H1 (cell line): ENCODE data around the gene ZNF646. TPM values are rescaled to one million over a fixed set of nuclear protein-coding genes. Genes with fewer than 3 reads are reported as not detected.

Experiments used
- CTCF ChIA-PET: fragments of 300-600 bp; sonication (Branson Sonifier 250); formaldehyde crosslinking; loops from one replicate; lab custom pipeline; 2021; ENCODE audit not compliant: partially characterized antibody; lab: Charles Lee
- POLR2A ChIA-PET: fragments of 300-600 bp; sonication (Branson Sonifier 250); formaldehyde crosslinking; loops from one replicate; lab custom pipeline; 2021; ENCODE audit warnings: inconsistent platforms; ENCODE audit not compliant: partially characterized antibody; lab: Charles Lee
- DNase-seq, 2 experiments: peaks; one replicate each; pipeline versions ENCODE4 v3.0.0 to v3.0.0-alpha.2; 2010 to 2022; ENCODE audit warnings: low spot score in 2 of 2, low read depth in 1 of 2, mixed read lengths in 1 of 2
- FAIRE-seq: peaks from 2 replicates; lab custom pipeline; 2011; peaks lifted over from hg19 to GRCh38; lab: Jason Lieb, UNC
- H2AFZ ChIP-seq: 2 replicates; pipeline ENCODE4 v1.8.1; 2012; ENCODE audit warnings: low read length, inconsistent platforms
- H2AK5ac ChIP-seq: 2 replicates; pipeline ENCODE4 v1.6.1; 2013; ENCODE audit warnings: low read depth, low read length
- H2BK120ac ChIP-seq: replicated peaks from 2 replicates; pipeline ENCODE3; 2013; ENCODE audit warnings: low read depth, low read length, inconsistent platforms
- H2BK12ac ChIP-seq: 2 replicates; pipeline ENCODE4 v1.6.1; 2013; ENCODE audit warnings: low read depth, low read length
- H2BK15ac ChIP-seq: 2 replicates; pipeline ENCODE4 v1.6.1; 2013; ENCODE audit warnings: low read length
- H2BK20ac ChIP-seq: 2 replicates; pipeline ENCODE4 v1.6.1; 2013; ENCODE audit warnings: low read length
- H2BK5ac ChIP-seq: 2 replicates; pipeline ENCODE4 v1.6.1; 2013; ENCODE audit warnings: low read depth, low read length
- H3K14ac ChIP-seq: 2 replicates; pipeline ENCODE4 v1.6.1; 2013; ENCODE audit warnings: inconsistent platforms; ENCODE audit not compliant: insufficient read length
- H3K18ac ChIP-seq: 2 replicates; pipeline ENCODE4 v1.6.1; 2013; ENCODE audit warnings: low read length; ENCODE audit errors: extremely low read depth
- H3K23ac ChIP-seq: 2 replicates; pipeline ENCODE4 v1.6.1; 2013; ENCODE audit warnings: inconsistent platforms; ENCODE audit not compliant: insufficient read length
- H3K23me2 ChIP-seq: 2 replicates; pipeline ENCODE4 v1.6.1; 2013; ENCODE audit warnings: low read depth, low read length
- H3K27ac ChIP-seq: 2 replicates; pipeline ENCODE4 v1.6.1; 2011; ENCODE audit warnings: low read depth, low read length, inconsistent platforms
- H3K27me3 ChIP-seq, 4 experiments: replicated peaks in 1 of 4; 1 replicate in 1 of 4; 2 replicates in 3 of 4; pipeline versions ENCODE4 v1.6.1 to v1.8.1; 2011 to 2013; ENCODE audit warnings: low read length in 3 of 4, mild to moderate bottlenecking in 3 of 4, inconsistent platforms in 2 of 4, mixed read lengths in 2 of 4, moderate library complexity in 1 of 4; ENCODE audit not compliant: control insufficient read depth in 3 of 4, insufficient read depth in 3 of 4; ENCODE audit errors: extremely low read depth in 1 of 4
- H3K36me3 ChIP-seq, 4 experiments: 2 replicates each; pipeline versions ENCODE4 v1.6.1 to v1.8.1; 2011 to 2013; ENCODE audit warnings: mild to moderate bottlenecking in 4 of 4, low read length in 3 of 4, moderate library complexity in 2 of 4, control low read depth in 1 of 4, inconsistent platforms in 1 of 4; ENCODE audit not compliant: insufficient read depth in 4 of 4, control insufficient read depth in 2 of 4
- H3K4ac ChIP-seq: replicated peaks from 2 replicates; pipeline ENCODE3; 2013; ENCODE audit warnings: low read length, low read depth, mixed read lengths, inconsistent platforms; ENCODE audit not compliant: insufficient read length
- H3K4me1 ChIP-seq, 4 experiments: replicated peaks in 1 of 4; 1 replicate in 1 of 4; 2 replicates in 3 of 4; pipeline versions ENCODE4 v1.6.1 to v1.8.1; 2011 to 2013; ENCODE audit warnings: low read length in 3 of 4, inconsistent platforms in 2 of 4, mixed read lengths in 1 of 4; ENCODE audit not compliant: insufficient read depth in 4 of 4, control insufficient read depth in 3 of 4
- H3K4me2 ChIP-seq, 2 experiments: 2 replicates each; pipeline versions ENCODE4 v1.6.1 to v1.8.1; 2011 to 2013; ENCODE audit warnings: low read depth in 2 of 2, low read length in 2 of 2, control low read depth in 1 of 2, inconsistent platforms in 1 of 2, mild to moderate bottlenecking in 1 of 2; ENCODE audit not compliant: insufficient read depth in 1 of 2
- H3K4me3 ChIP-seq, 4 experiments: fragments of 200-600, 300-600 bp in 1 of 4; sonication (generic), shearing (Covaris generic), sonication (Bioruptor Twin) in 1 of 4; 2 replicates each; pipeline versions ENCODE4 v1.5.1 to v1.8.1; 2011 to 2016; ENCODE audit warnings: low read length in 4 of 4, low read depth in 3 of 4, control low read depth in 2 of 4, inconsistent platforms in 2 of 4, mild to moderate bottlenecking in 2 of 4, mixed read lengths in 1 of 4, moderate library complexity in 1 of 4; ENCODE audit not compliant: insufficient read depth in 2 of 4; ENCODE audit errors: extremely low read depth in 1 of 4
- H3K56ac ChIP-seq: replicated peaks from 2 replicates; pipeline ENCODE3; 2013; ENCODE audit warnings: low read depth, mild to moderate bottlenecking, mixed read lengths, low read length, inconsistent platforms; ENCODE audit not compliant: insufficient read length
- H3K79me1 ChIP-seq: 2 replicates; pipeline ENCODE4 v1.6.1; 2013; ENCODE audit warnings: low read depth, low read length, control low read depth
- H3K79me2 ChIP-seq, 2 experiments: 2 replicates each; pipeline versions ENCODE4 v1.6.1 to v1.8.1; 2012 to 2013; ENCODE audit warnings: low read length in 2 of 2, mild to moderate bottlenecking in 2 of 2, inconsistent platforms in 1 of 2; ENCODE audit not compliant: insufficient read depth in 2 of 2, control insufficient read depth in 1 of 2
- H3K9ac ChIP-seq, 4 experiments: replicated peaks in 1 of 4; 1 replicate in 1 of 4; 2 replicates in 3 of 4; pipeline versions ENCODE4 v1.6.1 to v1.8.1; 2011 to 2013; ENCODE audit warnings: low read depth in 3 of 4, low read length in 3 of 4, control low read depth in 2 of 4, mild to moderate bottlenecking in 2 of 4, moderate library complexity in 2 of 4, inconsistent platforms in 1 of 4; ENCODE audit errors: extremely low read depth in 1 of 4
- H3K9me3 ChIP-seq, 2 experiments: 2 replicates each; pipeline versions ENCODE4 v1.6.1 to v1.8.1; 2012 to 2013; ENCODE audit warnings: mild to moderate bottlenecking in 2 of 2, moderate library complexity in 2 of 2, control low read depth in 1 of 2, inconsistent platforms in 1 of 2, low read depth in 1 of 2, low read length in 1 of 2, mixed read lengths in 1 of 2; ENCODE audit not compliant: insufficient read depth in 2 of 2
- H4K20me1 ChIP-seq, 2 experiments: replicated peaks in 1 of 2; 2 replicates each; pipeline versions ENCODE3 to v1.8.1; 2011 to 2013; ENCODE audit warnings: inconsistent platforms in 2 of 2, low read length in 2 of 2, mild to moderate bottlenecking in 1 of 2; ENCODE audit not compliant: insufficient read depth in 2 of 2, control insufficient read depth in 1 of 2
- H4K5ac ChIP-seq: 2 replicates; pipeline ENCODE4 v1.6.1; 2013; ENCODE audit warnings: low read length, low read depth, mixed read lengths, inconsistent platforms; ENCODE audit not compliant: insufficient read length
- H4K8ac ChIP-seq: 2 replicates; pipeline ENCODE4 v1.8.0; 2013; ENCODE audit warnings: mild to moderate bottlenecking, moderate library complexity, low read length, inconsistent platforms; ENCODE audit not compliant: insufficient read depth; ENCODE audit errors: extremely low read depth
- H4K91ac ChIP-seq: replicated peaks from 2 replicates; pipeline ENCODE3; 2013; ENCODE audit warnings: low read length, mixed read lengths, inconsistent platforms; ENCODE audit not compliant: insufficient read length
- GTF2F1 ChIP-seq: IDR thresholded peaks from 2 replicates; pipeline ENCODE4 v1.6.1; 2012; ENCODE audit warnings: low read depth, low read length, improper control_type of control experiment, borderline replicate concordance
- KDM4A ChIP-seq: IDR thresholded peaks from one replicate; pipeline ENCODE4 v1.7.1; 2012; ENCODE audit warnings: low read depth, mild to moderate bottlenecking, moderate library complexity, low read length, inconsistent platforms; ENCODE audit not compliant: severe bottlenecking
- MAFK ChIP-seq: IDR thresholded peaks from 2 replicates; pipeline ENCODE4 v1.6.1; 2012; ENCODE audit warnings: low read depth, mild to moderate bottlenecking, improper control_type of control experiment, low read length
- PHF8 ChIP-seq: fragments of 200-600 bp; sonication (generic); conservative IDR thresholded peaks from 2 replicates; pipeline ENCODE4 v1.7.1; 2012; ENCODE audit warnings: low read depth, mild to moderate bottlenecking, inconsistent platforms, low read length, moderate library complexity
- RBBP5 ChIP-seq: IDR thresholded peaks from 2 replicates; pipeline ENCODE4 v1.7.1; 2012; ENCODE audit warnings: low read depth, mild to moderate bottlenecking, inconsistent platforms, low read length, moderate library complexity, borderline replicate concordance
- RNF2 ChIP-seq: fragments of 200-900, 300-1000 bp; sonication (generic); IDR thresholded peaks from 2 replicates; pipeline ENCODE4 v1.7.1; 2016; ENCODE audit warnings: borderline replicate concordance, low read depth, mild to moderate bottlenecking, antibody characterized with exemption, low read length; ENCODE audit not compliant: poor library complexity, severe bottlenecking; ENCODE audit errors: missing control alignments
- SAP30 ChIP-seq: fragments of 300-600 bp; sonication (generic); IDR thresholded peaks from 2 replicates; pipeline ENCODE4 v1.7.1; 2012; ENCODE audit warnings: low read length, moderate library complexity, mild to moderate bottlenecking, inconsistent platforms; ENCODE audit not compliant: insufficient read depth, insufficient replicate concordance
- TAF1 ChIP-seq: IDR thresholded peaks from 2 replicates; pipeline ENCODE4 v1.6.1; 2011; ENCODE audit warnings: mild to moderate bottlenecking, low read depth, low read length
- TAF7 ChIP-seq: optimal IDR thresholded peaks from 2 replicates; pipeline ENCODE3; 2011; ENCODE audit warnings: low read depth, mild to moderate bottlenecking, inconsistent platforms, low read length, moderate library complexity, borderline replicate concordance
- TBP ChIP-seq: IDR thresholded peaks from 2 replicates; pipeline ENCODE4 v1.6.1; 2011; ENCODE audit warnings: low read depth, low read length, improper control_type of control experiment
- WGBS, 2 experiments: shearing (Covaris generic) in 1 of 2; methylation state at CpG; one replicate each; pipeline versions ENCODE4 v1.1.6 to v1.1.7; 2013 to 2015; ENCODE audit warnings: low lambda C conversion rate in 2 of 2, mixed read lengths in 2 of 2, inconsistent platforms in 1 of 2, low coverage in 1 of 2, missing lambda C conversion rate in 1 of 2; ENCODE audit not compliant: insufficient replicate concordance in 2 of 2, insufficient coverage in 1 of 2, insufficient read length in 1 of 2; ENCODE audit errors: extremely low coverage in 1 of 2, missing lambda C conversion rate in 1 of 2; 5-methylcytosine and 5-hydroxymethylcytosine counted together
- polyA plus RNA-seq, 7 experiments: library from polyadenylated mRNA; depleted of rRNA in 3 of 7; stranded (reverse) in 5 of 7; unstranded in 2 of 7; fragments of >200 nt in 5 of 7; fragments of 200-250 nt in 2 of 7; gene quantifications; 1 replicate in 5 of 7; 2 replicates in 1 of 7; 4 replicates in 1 of 7; pipeline versions ENCODE4 v1.2.1 to v1.2.3, GENCODE V29; 2011 to 2013; ENCODE audit warnings: missing spikeins in 2 of 7, mixed read lengths in 2 of 7
- total RNA-seq: library from RNA; stranded (reverse); fragmentation: NEBNext Ultra II Directional; extraction: Animal tissue kit (Norgen Biotek cat#: 25700); gene quantifications from 2 replicates; pipeline ENCODE4 v1.2.1, GENCODE V29; 2021

Gene ZNF646
- total and polyA plus RNA-seq, 2 of the 8 experiments (the other 6 are each of a cell fraction or from before 2014, with no cell fraction given): 6.5 to 25.0 TPM

DNA sequence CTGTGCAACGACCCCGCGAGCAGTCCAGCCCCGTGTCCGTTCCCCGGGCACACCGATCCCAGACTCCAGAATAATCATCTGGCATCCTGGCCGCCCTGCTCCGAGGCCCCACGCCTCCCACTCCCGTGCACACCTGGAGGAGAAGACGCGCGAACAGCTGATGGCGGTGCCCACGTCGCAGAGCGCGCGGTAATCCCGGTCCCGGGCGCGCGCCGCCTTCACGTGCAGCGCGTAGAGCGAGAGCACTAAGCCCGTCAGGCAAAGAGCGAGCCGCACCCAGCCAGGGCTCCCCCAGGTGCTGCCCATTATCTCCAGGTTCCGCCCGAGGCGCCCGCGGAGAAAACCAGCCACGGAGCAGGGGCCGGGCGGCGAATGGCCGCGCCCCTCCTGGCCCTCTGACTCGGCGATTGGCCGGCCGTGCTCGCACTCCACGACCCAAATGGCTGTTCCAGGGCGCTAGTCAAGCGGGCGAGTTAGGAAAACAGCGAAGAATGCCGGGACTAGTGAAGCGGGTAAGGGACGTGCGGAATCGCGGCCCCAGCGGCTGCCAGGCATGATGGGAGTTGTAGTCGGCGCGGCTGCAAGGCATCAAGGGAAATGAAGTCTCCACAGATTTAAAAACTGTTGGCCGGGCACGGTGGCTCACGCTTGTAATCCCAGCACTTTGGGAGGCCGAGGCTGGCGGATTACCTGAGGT is 20.4 kb downstream of the ZNF646 start, which contains the start of gene VKORC1:
VKORC1 (minus strand) TSS at position 374 of the 697 bp plus-strand sequence; CDS start at position 306, 68 bp downstream.
- Histone ChIP-seq H2BK12ac (peak within 1 kb of the TSS; percentile 75; the same call in 1 of the 2 replicates), H4K8ac (peak within 1 kb of the TSS; percentile 83), H3K18ac (peak within 1 kb of the TSS; percentile 87), H3K4me2 (peak within 1 kb of the TSS; percentile 85 to 91), H3K27me3 (no peaks in the 10 kb centered on the region), H3K14ac (peak within 1 kb of the TSS; percentile 91), H2AFZ (peak within 1 kb of the TSS; percentile 54), H3K4ac (peak within 1 kb of the TSS; percentile 3), H2BK20ac (peak within 1 kb of the TSS; percentile 80; the same call in 1 of the 2 replicates), H3K4me3 (peak within 1 kb of the TSS; percentile 87 to 96 (median 92)), H3K36me3 (peaks cover 0 to 11% (median 4%) of the 10 kb centered on the region in 4 experiments; a peak in 5 of 8 replicates), H2BK5ac (peak within 1 kb of the TSS; percentile 86; the same call in 1 of the 2 replicates), H3K9me3 (no peaks in the 10 kb centered on the region), H3K56ac (peak within 1 kb of the TSS; percentile 82), H3K9ac (peak within 1 kb of the TSS; percentile 46 to 83 (median 73)), H4K5ac (peak within 1 kb of the TSS; percentile 89), H3K27ac (peak within 1 kb of the TSS; percentile 16; the same call in 1 of the 2 replicates), H3K79me2 (peaks cover 0 to 7% of the 10 kb centered on the region in 2 experiments; a peak in 1 of 4 replicates), H4K20me1 (peaks cover 2 to 13% of the 10 kb centered on the region in 2 experiments), H2BK120ac (peak within 1 kb of the TSS; percentile 43), H3K23me2 (peaks cover 10% of the 10 kb centered on the region), H2BK15ac (peak within 1 kb of the TSS; percentile 29; the same call in 1 of the 2 replicates), H4K91ac (peak within 1 kb of the TSS; percentile 55), H3K79me1 (peaks cover 10% of the 10 kb centered on the region), H2AK5ac (peak within 1 kb of the TSS; percentile 53; the same call in 1 of the 2 replicates), H3K4me1 (peaks cover 0 to 9% (median 3%) of the 10 kb centered on the region in 4 experiments; a peak in 4 of 7 replicates), H3K23ac (no peak within 1 kb of the TSS)
- FAIRE-seq (no peak), DNase-seq (peak; percentile 90 to 92)
- CTCF ChIA-PET: interaction anchor here (0.7 to 1.4 kb wide), 2 partner anchors 13 to 21 kb away, joined by 3 to 5 read pairs; partner anchors contain the start of genes ZNF646 and ZNF668
- WGBS, 2 experiments: 2% methylated on average over 49 of the region's 69 CpGs; no CpG with 5 or more reads in 1 of the 2 experiments
- POLR2A ChIA-PET: interaction anchor here (0.7 to 4.2 kb wide), 10 partner anchors 8 to 110 kb away, joined by 3 to 26 read pairs (median 5); partner anchors contain the start of genes FUS, HSD3B7, KAT8 and ZNF646
- TF ChIP-seq KDM4A: peak; percentile 70
- no peak for TF ChIP-seq MAFK
- TF ChIP-seq TBP: peak; percentile 64
- peak; percentile 24 for TF ChIP-seq TAF7
- peak; percentile 43; the same call in 1 of the 2 replicates for TF ChIP-seq PHF8
- TF ChIP-seq RBBP5: peak; percentile 34; the same call in 1 of the 2 replicates
- no peak for TF ChIP-seq SAP30
- no peak for TF ChIP-seq RNF2
- TF ChIP-seq GTF2F1: no peak
- TF ChIP-seq TAF1: peak; percentile 70; the same call in 1 of the 2 replicates
